GM21786 (cell line): ENCODE results near the gene KCNQ1.

Experiments used
- ATAC-seq: cut with Tn5 transposase; IDR thresholded peaks from one replicate; pipeline ENCODE4 v1.9.1; 2021; ENCODE audit not compliant: unreplicated experiment

KCNQ1 gene

GRCh38 chr11:2575591-2576051, 130.8 kb downstream of the KCNQ1 start:
- no peak for ATAC-seq

GRCh38 chr11:2576111-2576510, 131.3 kb downstream of the KCNQ1 start:
- no peak for ATAC-seq

- no peak for ATAC-seq
These were observed 131.7 kb downstream of the KCNQ1 start for GRCh38 chr11:2576549-2576948.

GRCh38 chr11:2577031-2577990, 132.5 kb downstream of the KCNQ1 start:
- ATAC-seq: no peak

GRCh38 chr11:2577991-2578928, 133.5 kb downstream of the KCNQ1 start:
- ATAC-seq: no peak

- ATAC-seq: no peak
These were observed 134.1 kb downstream of the KCNQ1 start for GRCh38 chr11:2578929-2579270.

- no peak for ATAC-seq
These were observed 134.7 kb downstream of the KCNQ1 start for GRCh38 chr11:2579315-2580060.

- no peak for ATAC-seq
These were observed 135.2 kb downstream of the KCNQ1 start for GRCh38 chr11:2580061-2580421.

GRCh38 chr11:2580571-2581001, 135.8 kb downstream of the KCNQ1 start:
- ATAC-seq: no peak

- ATAC-seq: no peak
These were observed 136.5 kb downstream of the KCNQ1 start for GRCh38 chr11:2581151-2581930.

- no peak for ATAC-seq
These were observed 137.1 kb downstream of the KCNQ1 start for GRCh38 chr11:2581931-2582350.

GRCh38 chr11:2582351-2582945, 137.6 kb downstream of the KCNQ1 start:
- ATAC-seq: no peak

- ATAC-seq: no peak
These were observed 138.3 kb downstream of the KCNQ1 start for GRCh38 chr11:2582946-2583604.

- no peak for ATAC-seq
These were observed 138.8 kb downstream of the KCNQ1 start for GRCh38 chr11:2583605-2583958.

- no peak for ATAC-seq
These were observed 139.6 kb downstream of the KCNQ1 start for GRCh38 chr11:2584434-2584811.

GRCh38 chr11:2584812-2585565, 140.2 kb downstream of the KCNQ1 start:
- ATAC-seq: no peak

GRCh38 chr11:2585566-2586086, 140.8 kb downstream of the KCNQ1 start:
- ATAC-seq: no peak

- ATAC-seq: no peak
These were observed 141.4 kb downstream of the KCNQ1 start for GRCh38 chr11:2586087-2586792.
